Measurements from ENCODE around the gene DSTN. TPM values are rescaled to one million over a fixed set of nuclear protein-coding genes. Genes with fewer than 3 reads are reported as not detected.

Gene DSTN
- total RNA-seq, 1 experiment from 2014 or later, result 412 TPM

- no TSS peak for BruUV-seq (replicated peaks)
- no peak for DNase-seq (ENCODE audit: low read depth, low spot score)
- in situ Hi-C loops (cut with HindIII; ENCODE audit: low pct_unique_long_range_greater_than_20kb, low sequenced_read_pairs), result no loop called here
- peaks cover 57% of the 10 kb centered on the region for H3K4me1 ChIP-seq (ENCODE audit: control insufficient read depth, insufficient read depth, low read length)
- peak; percentile 42 for ATAC-seq
- H3K4me3 ChIP-seq (ENCODE audit: low read depth in 2 of 2, low read length in 2 of 2), result peak overlapping the region; percentile 88 to 95
- intact Hi-C loops (cut with micrococcal nuclease; ENCODE audit: unreplicated experiment), result no loop called here
- H3K27me3 ChIP-seq (ENCODE audit: control insufficient read depth, insufficient read depth, low read length), result no peaks in the 10 kb centered on the region
- peaks cover 2% of the 10 kb centered on the region for H3K36me3 ChIP-seq (ENCODE audit: control insufficient read depth, insufficient read depth, low read length)
- no peaks in the 10 kb centered on the region for H3K9me3 ChIP-seq (ENCODE audit: control insufficient read depth, insufficient read depth, low read depth, low read length)
- ChIA-PET CTCF (interaction anchor here (0.7 to 1.6 kb wide), 2 partner anchors 34 to 40 kb away, joined by 4 to 8 read pairs; no protein-coding TSS in a partner anchor), POLR2A (interaction anchor here (0.7 to 3.5 kb wide), 10 partner anchors 9 to 359 kb away, joined by 3 to 36 read pairs (median 6); no protein-coding TSS in a partner anchor)
- no peak for TF ChIP-seq TCF7L2 (IDR thresholded peaks at IDR 0.05; ENCODE audit: low read depth, low read length)
- TF ChIP-seq CTCF (IDR thresholded peaks at IDR 0.05), result peak; percentile 41
- TF ChIP-seq POLR2AphosphoS5 (IDR thresholded peaks at IDR 0.05; ENCODE audit: low read depth, low read length), result no peak
- TF ChIP-seq, protein P1, sequence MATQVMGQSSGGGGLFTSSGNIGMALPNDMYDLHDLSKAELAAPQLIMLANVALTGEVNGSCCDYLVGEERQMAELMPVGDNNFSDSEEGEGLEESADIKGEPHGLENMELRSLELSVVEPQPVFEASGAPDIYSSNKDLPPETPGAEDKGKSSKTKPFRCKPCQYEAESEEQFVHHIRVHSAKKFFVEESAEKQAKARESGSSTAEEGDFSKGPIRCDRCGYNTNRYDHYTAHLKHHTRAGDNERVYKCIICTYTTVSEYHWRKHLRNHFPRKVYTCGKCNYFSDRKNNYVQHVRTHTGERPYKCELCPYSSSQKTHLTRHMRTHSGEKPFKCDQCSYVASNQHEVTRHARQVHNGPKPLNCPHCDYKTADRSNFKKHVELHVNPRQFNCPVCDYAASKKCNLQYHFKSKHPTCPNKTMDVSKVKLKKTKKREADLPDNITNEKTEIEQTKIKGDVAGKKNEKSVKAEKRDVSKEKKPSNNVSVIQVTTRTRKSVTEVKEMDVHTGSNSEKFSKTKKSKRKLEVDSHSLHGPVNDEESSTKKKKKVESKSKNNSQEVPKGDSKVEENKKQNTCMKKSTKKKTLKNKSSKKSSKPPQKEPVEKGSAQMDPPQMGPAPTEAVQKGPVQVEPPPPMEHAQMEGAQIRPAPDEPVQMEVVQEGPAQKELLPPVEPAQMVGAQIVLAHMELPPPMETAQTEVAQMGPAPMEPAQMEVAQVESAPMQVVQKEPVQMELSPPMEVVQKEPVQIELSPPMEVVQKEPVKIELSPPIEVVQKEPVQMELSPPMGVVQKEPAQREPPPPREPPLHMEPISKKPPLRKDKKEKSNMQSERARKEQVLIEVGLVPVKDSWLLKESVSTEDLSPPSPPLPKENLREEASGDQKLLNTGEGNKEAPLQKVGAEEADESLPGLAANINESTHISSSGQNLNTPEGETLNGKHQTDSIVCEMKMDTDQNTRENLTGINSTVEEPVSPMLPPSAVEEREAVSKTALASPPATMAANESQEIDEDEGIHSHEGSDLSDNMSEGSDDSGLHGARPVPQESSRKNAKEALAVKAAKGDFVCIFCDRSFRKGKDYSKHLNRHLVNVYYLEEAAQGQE (IDR thresholded peaks at IDR 0.05; ENCODE audit: insufficient read depth in 1 of 2, low read depth in 2 of 2, low read length in 1 of 2), result no peak
- TF ChIP-seq SIN3A (IDR thresholded peaks at IDR 0.05; ENCODE audit: borderline replicate concordance, insufficient read depth, low read depth, low read length), result peak; percentile 16; the same call in 1 of the 2 replicates
- peak overlapping the region; percentile 92 for H3K27ac ChIP-seq (ENCODE audit: low read length)
These were observed 675 bp downstream of the DSTN start for GRCh38 chr20:17570347-17571152.

- CTCF ChIA-PET, result interaction anchor here (0.7 to 1.6 kb wide), 2 partner anchors 34 to 39 kb away, joined by 4 to 8 read pairs; no protein-coding TSS in a partner anchor
- TF ChIP-seq CTCF (IDR thresholded peaks at IDR 0.05) (no peak), SIN3A (IDR thresholded peaks at IDR 0.05; ENCODE audit: borderline replicate concordance, insufficient read depth, low read depth, low read length) (no peak), TCF7L2 (IDR thresholded peaks at IDR 0.05; ENCODE audit: low read depth, low read length) (no peak), POLR2AphosphoS5 (IDR thresholded peaks at IDR 0.05; ENCODE audit: low read depth, low read length) (no peak)
- H3K27me3 ChIP-seq (ENCODE audit: control insufficient read depth, insufficient read depth, low read length), result no peaks in the 10 kb centered on the region
- in situ Hi-C loops (cut with HindIII; ENCODE audit: low pct_unique_long_range_greater_than_20kb, low sequenced_read_pairs), result no loop called here
- peak overlapping the region; percentile 92 for H3K27ac ChIP-seq (ENCODE audit: low read length)
- no peak for DNase-seq (ENCODE audit: low read depth, low spot score)
- BruUV-seq (replicated peaks), result no TSS peak
- peaks cover 2% of the 10 kb centered on the region for H3K36me3 ChIP-seq (ENCODE audit: control insufficient read depth, insufficient read depth, low read length)
- H3K9me3 ChIP-seq (ENCODE audit: control insufficient read depth, insufficient read depth, low read depth, low read length), result no peaks in the 10 kb centered on the region
- peak overlapping the region; percentile 88 to 95 for H3K4me3 ChIP-seq (ENCODE audit: low read depth in 2 of 2, low read length in 2 of 2)
- H3K4me1 ChIP-seq (ENCODE audit: control insufficient read depth, insufficient read depth, low read length), result peaks cover 57% of the 10 kb centered on the region
- intact Hi-C loops (cut with micrococcal nuclease; ENCODE audit: unreplicated experiment), result no loop called here
- POLR2A ChIA-PET, result interaction anchor here (3.5 kb wide), 1 partner anchor 13 kb away, joined by 36 read pairs; no protein-coding TSS in a partner anchor
- no peak for ATAC-seq
These were observed 1.3 kb downstream of the DSTN start for GRCh38 chr20:17571153-17571527.

Data from Panc1 (cell line).